Neuronal stem cell (in vitro differentiated cells): ENCODE results near the gene MEIS2.
A peak's percentile ranks its signal among the peaks of the same experiment; 100 is the strongest.

Experiments
- DNase-seq: peaks from one replicate; pipeline ENCODE4 v3.0.0-alpha.2; 2013; ENCODE audit warnings: low spot score
- H2AFZ ChIP-seq: one replicate; pipeline ENCODE4 v1.6.1; 2013; ENCODE audit warnings: mild to moderate bottlenecking, low read length, inconsistent platforms
- H2AK5ac ChIP-seq: 2 replicates; pipeline ENCODE4 v1.6.1; 2013; ENCODE audit warnings: low read depth, mild to moderate bottlenecking, inconsistent platforms, low read length, moderate library complexity, mixed read lengths
- H2BK120ac ChIP-seq: 2 replicates; pipeline ENCODE4 v1.6.1; 2013; ENCODE audit warnings: low read depth, mild to moderate bottlenecking, inconsistent platforms, low read length, moderate library complexity, mixed read lengths
- H2BK12ac ChIP-seq: one replicate; pipeline ENCODE4 v1.6.1; 2013; ENCODE audit warnings: low read length, inconsistent platforms
- H2BK15ac ChIP-seq: 2 replicates; pipeline ENCODE4 v1.6.1; 2013; ENCODE audit warnings: mild to moderate bottlenecking, low read length, inconsistent platforms, mixed read lengths
- H2BK5ac ChIP-seq: one replicate; pipeline ENCODE4 v1.6.1; 2013; ENCODE audit warnings: inconsistent platforms, mild to moderate bottlenecking, low read length, moderate library complexity
- H3K14ac ChIP-seq: one replicate; pipeline ENCODE4 v1.6.1; 2013; ENCODE audit warnings: low read length, inconsistent platforms
- H3K18ac ChIP-seq: 2 replicates; pipeline ENCODE4 v1.6.1; 2013; ENCODE audit warnings: low read length, inconsistent platforms
- H3K23ac ChIP-seq: 2 replicates; pipeline ENCODE4 v1.6.1; 2013; ENCODE audit warnings: low read depth, mild to moderate bottlenecking, mixed read lengths, low read length, inconsistent platforms; ENCODE audit not compliant: poor library complexity
- H3K27ac ChIP-seq: replicated peaks from 3 replicates; pipeline ENCODE4 v1.5.1; 2013; ENCODE audit warnings: low read length, inconsistent platforms
- H3K27me3 ChIP-seq, 3 experiments: 2 replicates each; pipeline ENCODE4 v1.6.1; 2013; ENCODE audit warnings: low read length in 3 of 3, mild to moderate bottlenecking in 2 of 3, inconsistent platforms in 1 of 3, low read depth in 1 of 3, mixed read lengths in 1 of 3, moderate library complexity in 1 of 3; ENCODE audit not compliant: control insufficient read depth in 3 of 3, insufficient read depth in 3 of 3
- H3K36me3 ChIP-seq, 2 donors: replicated peaks in 1 of 2; 2 replicates each; pipeline ENCODE4 v1.6.1; 2013; ENCODE audit warnings: low read length in 2 of 2; ENCODE audit not compliant: control insufficient read depth in 2 of 2, insufficient read depth in 2 of 2
- H3K4ac ChIP-seq: 2 replicates; pipeline ENCODE4 v1.6.1; 2013; ENCODE audit warnings: inconsistent platforms, mild to moderate bottlenecking, low read length, moderate library complexity
- H3K4me1 ChIP-seq, 2 donors: 1 replicate in 1 of 2; 2 replicates in 1 of 2; pipeline ENCODE4 v1.6.1; 2013; ENCODE audit warnings: low read length in 2 of 2, low read depth in 1 of 2; ENCODE audit not compliant: control insufficient read depth in 2 of 2, insufficient read depth in 1 of 2
- H3K4me2 ChIP-seq: one replicate; pipeline ENCODE4 v1.6.1; 2013; ENCODE audit warnings: mild to moderate bottlenecking, low read length, inconsistent platforms; ENCODE audit not compliant: insufficient read depth, poor library complexity, severe bottlenecking
- H3K4me3 ChIP-seq, 2 donors: 2 replicates each; pipeline ENCODE4 v1.5.1; 2013; ENCODE audit warnings: low read length in 2 of 2, mild to moderate bottlenecking in 2 of 2, inconsistent platforms in 1 of 2, moderate library complexity in 1 of 2
- H3K79me1 ChIP-seq: one replicate; pipeline ENCODE4 v1.6.1; 2013; ENCODE audit warnings: low read depth, mild to moderate bottlenecking, inconsistent platforms, low read length, moderate library complexity
- H3K9ac ChIP-seq: one replicate; pipeline ENCODE4 v1.6.1; 2013; ENCODE audit warnings: mild to moderate bottlenecking, low read depth, low read length, inconsistent platforms; ENCODE audit not compliant: poor library complexity
- H3K9me3 ChIP-seq, 2 donors: replicated peaks in 1 of 2; 2 replicates each; pipeline versions ENCODE3 to v1.6.1; 2013; ENCODE audit warnings: low read length in 2 of 2, mild to moderate bottlenecking in 2 of 2, inconsistent platforms in 1 of 2, low read depth in 1 of 2, mixed read lengths in 1 of 2, moderate library complexity in 1 of 2; ENCODE audit not compliant: control insufficient read depth in 2 of 2, insufficient read depth in 1 of 2
- H4K8ac ChIP-seq: one replicate; pipeline ENCODE4 v1.6.1; 2013; ENCODE audit warnings: low read depth, mild to moderate bottlenecking, inconsistent platforms, low read length, moderate library complexity
- H4K91ac ChIP-seq: one replicate; pipeline ENCODE4 v1.6.1; 2013; ENCODE audit warnings: low read length, low read depth, mild to moderate bottlenecking, inconsistent platforms; ENCODE audit not compliant: poor library complexity
- WGBS, 2 donors: extraction: QIAGEN DNeasy Blood & Tissue Kit; methylation state at CpG; one replicate each; pipeline ENCODE4 v1.1.7; 2013; ENCODE audit warnings: missing lambda C conversion rate in 2 of 2, mixed read lengths in 1 of 2; ENCODE audit not compliant: insufficient read length in 2 of 2, insufficient replicate concordance in 1 of 2; ENCODE audit errors: extremely low coverage in 2 of 2; 5-methylcytosine and 5-hydroxymethylcytosine counted together

MEIS2 gene

DNA sequence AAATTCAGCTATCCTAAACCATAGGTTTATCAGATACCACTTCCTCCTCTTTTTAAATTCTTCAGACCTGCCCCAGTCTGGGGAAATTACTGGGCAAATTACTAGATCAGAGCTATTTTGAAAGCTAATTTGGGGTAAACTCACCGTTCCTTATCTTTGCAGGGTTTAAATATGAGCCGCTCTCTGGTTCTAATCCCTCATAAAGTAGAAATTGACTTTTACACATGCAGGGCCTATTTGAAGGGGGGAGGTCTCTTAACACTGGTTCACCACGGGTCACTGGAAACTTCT is 11.0 kb upstream of the MEIS2 start:
- Histone ChIP-seq H4K8ac (no peak overlapping the region), H3K4me1 (peaks cover 2 to 7% of the 10 kb centered on the region in 2 donors), H4K91ac (no peak overlapping the region), H3K9me3 (no peaks in the 10 kb centered on the region), H2BK5ac (no peak overlapping the region), H3K27ac (no peak overlapping the region), H2BK120ac (no peak overlapping the region), H3K36me3 (no peaks in the 10 kb centered on the region), H3K9ac (no peak overlapping the region), H2AFZ (no peak overlapping the region), H2BK15ac (no peak overlapping the region), H3K18ac (no peak overlapping the region), H3K4ac (no peak overlapping the region), H3K14ac (no peak overlapping the region), H2BK12ac (no peak overlapping the region), H3K27me3 (peaks cover 6 to 56% (median 45%) of the 10 kb centered on the region in 3 experiments), H3K4me3 (no peak overlapping the region), H2AK5ac (no peak overlapping the region), H3K4me2 (no peak overlapping the region), H3K23ac (no peak overlapping the region), H3K79me1 (no peaks in the 10 kb centered on the region)
- no peak for DNase-seq
- WGBS, 2 donors: no CpG with 5 or more reads among the region's 3 CpGs

DNA sequence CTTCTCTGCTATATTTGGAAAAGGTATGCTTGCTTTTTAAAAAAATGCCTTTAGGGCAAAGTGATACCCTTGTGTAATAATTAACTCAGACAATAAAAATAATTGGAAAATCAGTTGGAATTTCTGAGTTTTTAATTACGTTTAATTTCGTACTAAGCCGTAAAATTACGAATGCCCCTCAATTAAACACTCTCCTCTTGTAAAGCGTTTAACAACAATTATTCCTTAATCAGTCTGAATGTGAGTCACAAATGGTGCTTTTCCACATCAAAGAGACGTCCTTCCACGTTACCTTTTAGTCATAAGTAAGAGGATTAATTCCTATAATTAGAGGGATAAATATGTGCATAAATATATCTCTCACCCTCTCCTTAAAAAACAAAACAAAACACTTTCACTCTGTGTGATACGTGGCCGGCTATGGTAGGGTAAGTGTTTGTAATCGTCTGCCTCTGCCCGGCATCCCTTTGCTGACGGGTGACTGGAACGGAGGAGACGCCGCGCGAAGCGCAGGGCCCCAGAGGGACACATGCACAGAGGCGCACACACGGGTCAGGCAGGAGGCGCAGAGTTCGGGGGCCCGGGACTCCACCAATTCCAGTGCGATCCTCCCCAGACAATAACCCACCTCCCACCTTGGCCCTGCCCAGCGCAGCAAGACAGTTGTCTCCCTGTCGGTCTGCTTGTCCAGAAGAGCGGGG is 9.7 kb upstream of the MEIS2 start:
- DNase-seq: no peak

DNA sequence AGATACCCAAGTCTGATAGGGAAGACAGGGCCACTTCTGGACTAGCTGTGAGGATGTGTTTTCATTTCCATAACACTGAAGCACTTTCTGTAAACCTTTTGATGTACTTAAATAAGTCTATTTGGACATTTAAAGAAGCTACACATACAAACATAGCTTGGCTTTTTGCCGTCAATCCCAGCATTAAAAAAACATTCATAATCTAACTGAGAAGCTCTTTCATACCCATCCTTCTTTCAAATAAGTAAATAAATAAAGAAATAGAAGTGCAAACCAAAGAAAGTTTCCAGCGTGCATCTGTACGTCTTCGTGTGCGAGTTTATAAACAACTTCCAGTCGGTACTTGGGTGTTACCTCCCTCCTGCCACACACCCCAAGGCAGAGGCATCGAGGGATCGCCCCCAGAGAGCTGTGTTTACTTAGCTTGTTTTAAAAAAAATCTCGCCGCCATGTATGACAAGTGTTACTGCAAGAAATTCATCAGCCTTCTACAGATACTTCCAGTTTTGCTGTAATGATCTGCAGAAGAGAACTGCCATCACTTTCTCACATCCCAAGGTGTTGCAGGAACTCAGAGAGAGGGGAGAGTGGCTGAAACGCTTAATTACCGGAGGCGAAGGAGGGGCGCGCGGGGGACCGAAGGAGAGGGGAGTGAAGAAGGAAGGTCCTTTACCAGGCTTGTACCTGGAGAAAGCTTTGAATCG is 9.0 kb upstream of the MEIS2 start:
- Histone ChIP-seq H3K4me3 (no peak overlapping the region), H3K36me3 (no peaks in the 10 kb centered on the region), H3K14ac (no peak overlapping the region), H2BK120ac (no peak overlapping the region), H3K4ac (no peak overlapping the region), H3K27ac (no peak overlapping the region), H3K23ac (no peak overlapping the region), H2AK5ac (no peak overlapping the region), H3K18ac (no peak overlapping the region), H3K79me1 (no peaks in the 10 kb centered on the region), H2BK5ac (no peak overlapping the region), H3K4me1 (peaks cover 7 to 13% of the 10 kb centered on the region in 2 donors), H4K91ac (no peak overlapping the region), H2BK15ac (no peak overlapping the region), H2AFZ (no peak overlapping the region), H3K9ac (no peak overlapping the region), H2BK12ac (no peak overlapping the region), H3K9me3 (no peaks in the 10 kb centered on the region), H4K8ac (no peak overlapping the region), H3K27me3 (peaks cover 6 to 56% (median 47%) of the 10 kb centered on the region in 3 experiments), H3K4me2 (no peak overlapping the region)
- DNase-seq: peak; percentile 48
- WGBS, 2 donors: no CpG with 5 or more reads among the region's 18 CpGs

More for the DNA sequence above, 9.7 kb upstream of the MEIS2 start:
- Histone ChIP-seq H3K9me3 (no peaks in the 10 kb centered on the region), H2AK5ac (no peak overlapping the region), H3K36me3 (no peaks in the 10 kb centered on the region), H3K14ac (no peak overlapping the region), H3K4me2 (peak overlapping the region; percentile 51), H3K4me3 (peak overlapping the region in 1 of 2 donors; percentile 35), H3K23ac (peak overlapping the region; percentile 52), H4K91ac (no peak overlapping the region), H2BK120ac (no peak overlapping the region), H3K9ac (no peak overlapping the region), H3K27ac (no peak overlapping the region), H3K4me1 (peaks cover 4 to 8% of the 10 kb centered on the region in 2 donors), H3K18ac (no peak overlapping the region), H3K79me1 (no peaks in the 10 kb centered on the region), H2AFZ (peak overlapping the region; percentile 64), H2BK12ac (no peak overlapping the region), H4K8ac (no peak overlapping the region), H3K4ac (no peak overlapping the region), H2BK15ac (no peak overlapping the region), H2BK5ac (no peak overlapping the region), H3K27me3 (peaks cover 6 to 56% (median 45%) of the 10 kb centered on the region in 3 experiments)
- no CpG with 5 or more reads among the region's 27 CpGs for WGBS, 2 donors

DNA sequence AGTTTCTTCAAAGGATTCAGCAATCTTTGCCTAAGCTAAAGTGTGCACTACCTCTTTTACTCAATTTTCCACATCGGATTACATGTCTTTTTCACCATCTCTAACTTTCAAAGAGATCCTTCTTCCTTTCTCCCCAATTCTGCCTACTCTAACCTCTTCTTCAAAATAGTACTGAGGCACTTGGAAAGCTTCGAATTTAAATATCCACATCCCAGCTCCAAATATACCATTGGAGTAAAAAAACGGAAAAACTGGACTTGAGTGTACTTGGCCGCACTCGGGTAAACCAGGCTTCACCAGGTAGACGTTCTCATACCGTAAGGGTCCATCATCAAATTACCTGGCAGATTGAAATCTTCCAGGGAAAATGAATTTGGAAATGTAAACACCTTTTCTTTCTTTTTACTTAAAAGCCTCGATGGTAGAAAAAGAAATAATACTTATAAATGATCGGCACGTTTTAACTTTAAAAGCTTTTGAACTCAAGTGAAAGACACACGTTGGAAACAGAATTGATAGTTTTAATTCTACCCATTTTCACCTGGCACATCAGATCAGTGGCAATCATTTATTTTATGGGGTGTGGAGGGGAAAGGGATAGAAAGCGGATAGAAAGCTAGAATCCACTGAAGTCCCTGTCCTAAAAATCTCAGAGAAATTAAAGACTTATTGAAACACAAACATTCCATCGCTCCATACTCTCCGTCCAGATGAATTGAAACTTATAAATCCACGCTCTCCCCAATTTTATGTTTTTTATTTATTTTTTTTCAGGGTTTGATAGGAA is 8.2 kb upstream of the MEIS2 start:
- H2AK5ac ChIP-seq: no peak overlapping the region
- H3K9me3 ChIP-seq: no peaks in the 10 kb centered on the region
- H3K4me1 ChIP-seq: peaks cover 8 to 14% of the 10 kb centered on the region in 2 donors
- no peak overlapping the region for H3K9ac ChIP-seq
- H2AFZ ChIP-seq: no peak overlapping the region
- H2BK12ac ChIP-seq: no peak overlapping the region
- H3K4me3 ChIP-seq: no peak overlapping the region
- no peak overlapping the region for H3K27ac ChIP-seq
- no peak overlapping the region for H3K4ac ChIP-seq
- H3K14ac ChIP-seq: no peak overlapping the region
- H3K36me3 ChIP-seq: no peaks in the 10 kb centered on the region
- H3K27me3 ChIP-seq: peaks cover 6 to 54% (median 48%) of the 10 kb centered on the region in 3 experiments
- no peak overlapping the region for H4K8ac ChIP-seq
- WGBS, 2 donors: no CpG with 5 or more reads among the region's 15 CpGs
- H3K18ac ChIP-seq: no peak overlapping the region
- no peak overlapping the region for H4K91ac ChIP-seq
- H3K79me1 ChIP-seq: no peaks in the 10 kb centered on the region
- H2BK120ac ChIP-seq: no peak overlapping the region
- no peak overlapping the region for H2BK15ac ChIP-seq
- no peak overlapping the region for H2BK5ac ChIP-seq
- no peak overlapping the region for H3K23ac ChIP-seq
- H3K4me2 ChIP-seq: no peak overlapping the region
- peak; percentile 12 for DNase-seq
